Lower lobe of right lung (tissue), 2 donors: ENCODE data around the gene RNF157. TPM values are rescaled to one million over a fixed set of nuclear protein-coding genes. Genes with fewer than 3 reads are reported as not detected.

Experiments
- ATAC-seq, 2 donors: fragments of 200-7000 bp; cut with Tn5 transposase; one replicate each; pipeline ENCODE4 v1.9.1; 2020 to 2022; ENCODE audit warnings: mild to moderate bottlenecking in 2 of 2, moderate library complexity in 2 of 2
- DNase-seq: peaks from one replicate; pipeline ENCODE4 v3.0.0-alpha.2; 2020
- H3K27ac ChIP-seq: fragments of 200-600 bp; one replicate; pipeline ENCODE4 v1.8.0; 2022
- H3K27me3 ChIP-seq: fragments of 200-600 bp; one replicate; pipeline ENCODE4 v1.8.0; 2022; ENCODE audit warnings: low read depth
- H3K36me3 ChIP-seq: fragments of 200-600 bp; one replicate; pipeline ENCODE4 v1.8.0; 2022; ENCODE audit warnings: mild to moderate bottlenecking
- H3K4me1 ChIP-seq: fragments of 200-600 bp; one replicate; pipeline ENCODE4 v1.8.0; 2022
- H3K4me3 ChIP-seq: fragments of 200-600 bp; one replicate; pipeline ENCODE4 v1.8.0; 2022; ENCODE audit warnings: mild to moderate bottlenecking
- H3K9me3 ChIP-seq: fragments of 200-600 bp; one replicate; pipeline ENCODE4 v1.8.0; 2022
- CTCF ChIP-seq: fragments of 200-600 bp; IDR thresholded peaks from one replicate; pipeline ENCODE4 v1.8.0; 2022; ENCODE audit warnings: antibody characterized with exemption, mild to moderate bottlenecking
- intact Hi-C: fragments of 100-400 bp; cut with DNase I; formaldehyde crosslinking; loops from one replicate; pipeline ENCODE4 v1.11.0; 2022
- total RNA-seq: library from RNA; stranded (reverse); fragmentation: NEBNext Ultra II Directional; extraction: Animal tissue kit (Norgen Biotek cat#: 25700); gene quantifications from one replicate; pipeline ENCODE4 v1.2.1, GENCODE V29; 2021
- donor health status: DM: no; HTN: yes; CAD: no; lungs with severe emphysema.

Gene RNF157
- total RNA-seq, 1 donor from 2014 or later, result 2.4 TPM

GRCh38 chr17:76119409-76120371, 120.6 kb downstream of the RNF157 start:
- DNase-seq (peak; percentile 32), ATAC-seq (no peak)
- H3K4me1 ChIP-seq, result peaks cover 8% of the 10 kb centered on the region
- H3K27ac ChIP-seq, result no peak overlapping the region
- H3K36me3 ChIP-seq, result no peaks in the 10 kb centered on the region
- H3K9me3 ChIP-seq, result no peaks in the 10 kb centered on the region
- H3K4me3 ChIP-seq, result no peak overlapping the region
- TF ChIP-seq CTCF, result no peak
- no peaks in the 10 kb centered on the region for H3K27me3 ChIP-seq
- intact Hi-C loops, result loop anchor here (5.0 kb wide), 1 partner anchor 63 kb away; no protein-coding TSS in a partner anchor

- DNase-seq (no peak), ATAC-seq (no peak)
- H3K36me3 ChIP-seq, result no peaks in the 10 kb centered on the region
- H3K27me3 ChIP-seq, result no peaks in the 10 kb centered on the region
- H3K27ac ChIP-seq, result no peak overlapping the region
- no peak for TF ChIP-seq CTCF
- H3K4me1 ChIP-seq, result no peaks in the 10 kb centered on the region
- no peak overlapping the region for H3K4me3 ChIP-seq
- H3K9me3 ChIP-seq, result no peaks in the 10 kb centered on the region
- intact Hi-C loops, result no loop called here
Observed at GRCh38 chr17:76115138-76115754, 125.0 kb downstream of the RNF157 start.

- ATAC-seq (no peak), DNase-seq (no peak)
- no peak overlapping the region for H3K4me3 ChIP-seq
- no peaks in the 10 kb centered on the region for H3K9me3 ChIP-seq
- no peak for TF ChIP-seq CTCF
- no peaks in the 10 kb centered on the region for H3K36me3 ChIP-seq
- intact Hi-C loops, result no loop called here
- H3K4me1 ChIP-seq, result no peaks in the 10 kb centered on the region
- H3K27me3 ChIP-seq, result no peaks in the 10 kb centered on the region
- H3K27ac ChIP-seq, result no peak overlapping the region
Observed at GRCh38 chr17:76111956-76112355, 128.3 kb downstream of the RNF157 start.

- no peak for TF ChIP-seq CTCF
- intact Hi-C loops, result no loop called here
- no peaks in the 10 kb centered on the region for H3K36me3 ChIP-seq
- ATAC-seq, result no peak
- H3K4me1 ChIP-seq, result peaks cover 10% of the 10 kb centered on the region
- DNase-seq, result peak; percentile 12
- no peak overlapping the region for H3K4me3 ChIP-seq
- H3K9me3 ChIP-seq, result no peaks in the 10 kb centered on the region
- H3K27me3 ChIP-seq, result no peaks in the 10 kb centered on the region
- no peak overlapping the region for H3K27ac ChIP-seq
Observed at GRCh38 chr17:76107509-76107908, 132.8 kb downstream of the RNF157 start.

- H3K27ac ChIP-seq, result no peak overlapping the region
- DNase-seq, result no peak
- H3K9me3 ChIP-seq, result no peaks in the 10 kb centered on the region
- no peaks in the 10 kb centered on the region for H3K27me3 ChIP-seq
- ATAC-seq, result no peak
- TF ChIP-seq CTCF, result no peak
- intact Hi-C loops, result no loop called here
- no peak overlapping the region for H3K4me3 ChIP-seq
- peaks cover 2% of the 10 kb centered on the region for H3K36me3 ChIP-seq
- peaks cover 18% of the 10 kb centered on the region for H3K4me1 ChIP-seq
Observed at GRCh38 chr17:76106703-76107102, 133.6 kb downstream of the RNF157 start.
